DMS153 treated with DMSO at 0.1 percent for 48 hours (cell line): ENCODE measurements around the gene C3orf22.

Experiments
- DNase-seq: peaks from one replicate; lab custom pipeline; 2025; ENCODE audit not compliant: unreplicated experiment; lab: John Stamatoyannopoulos, UW

Gene C3orf22

GRCh38 chr3:126516152-126516935 lies 42.4 kb downstream of the C3orf22 start:
- DNase-seq: no peak

GRCh38 chr3:126515066-126515706 lies 43.5 kb downstream of the C3orf22 start:
- DNase-seq: no peak

GRCh38 chr3:126514161-126514560 lies 44.6 kb downstream of the C3orf22 start:
- no peak for DNase-seq

- DNase-seq: no peak
Observed at GRCh38 chr3:126512916-126513650, 45.6 kb downstream of the C3orf22 start.

GRCh38 chr3:126512026-126512425 lies 46.7 kb downstream of the C3orf22 start:
- DNase-seq: no peak

- DNase-seq: no peak
Observed at GRCh38 chr3:126511291-126511690, 47.4 kb downstream of the C3orf22 start.

GRCh38 chr3:126510308-126510910 lies 48.3 kb downstream of the C3orf22 start:
- DNase-seq: no peak

- no peak for DNase-seq
Observed at GRCh38 chr3:126509597-126510307, 49.0 kb downstream of the C3orf22 start.

- DNase-seq: no peak
Observed at GRCh38 chr3:126508564-126508964, 50.2 kb downstream of the C3orf22 start.

- no peak for DNase-seq
Observed at GRCh38 chr3:126507886-126508285, 50.8 kb downstream of the C3orf22 start.

- no peak for DNase-seq
Observed at GRCh38 chr3:126503701-126504100, 55.0 kb downstream of the C3orf22 start.

- DNase-seq: no peak
Observed at GRCh38 chr3:126502656-126503055, 56.1 kb downstream of the C3orf22 start.

GRCh38 chr3:126501736-126502135 lies 57.0 kb downstream of the C3orf22 start:
- DNase-seq: no peak

GRCh38 chr3:126501054-126501453 lies 57.7 kb downstream of the C3orf22 start:
- DNase-seq: no peak

- DNase-seq: no peak
Observed at GRCh38 chr3:126500016-126500415, 58.7 kb downstream of the C3orf22 start.
